Spleen (tissue), 11 donors: Measurements from ENCODE around the gene SYCP2L. TPM values are rescaled to one million over a fixed set of nuclear protein-coding genes. Genes with fewer than 3 reads are reported as not detected.

ENCODE experiments used
- DNase-seq: peaks from one replicate; pipeline ENCODE4 v3.0.0-alpha.2; 2020
- H3K27ac ChIP-seq, 8 donors: fragments of 200-600 bp; sonication (generic) in 7 of 8; 1 replicate in 4 of 8; 2 replicates in 4 of 8; pipeline versions ENCODE4 v1.5.0 to v1.8.0; 2016 to 2021; ENCODE audit warnings: inconsistent platforms in 4 of 8, mild to moderate bottlenecking in 4 of 8, moderate library complexity in 1 of 8
- H3K27me3 ChIP-seq, 7 donors: fragments of 200-600 bp; sonication (generic) in 6 of 7; replicated peaks in 1 of 7; 1 replicate in 4 of 7; 2 replicates in 3 of 7; pipeline versions ENCODE4 v1.5.0 to v1.8.0; 2016 to 2021; ENCODE audit warnings: inconsistent platforms in 3 of 7, mild to moderate bottlenecking in 1 of 7
- H3K36me3 ChIP-seq, 6 donors: fragments of 200-600 bp; sonication (generic) in 5 of 6; 1 replicate in 4 of 6; 2 replicates in 2 of 6; pipeline versions ENCODE4 v1.5.0 to v1.8.0; 2016 to 2021; ENCODE audit warnings: inconsistent platforms in 2 of 6
- H3K4me1 ChIP-seq, 6 donors: fragments of 200-600 bp; sonication (generic) in 5 of 6; 1 replicate in 3 of 6; 2 replicates in 3 of 6; pipeline versions ENCODE4 v1.5.0 to v1.8.0; 2016 to 2021; ENCODE audit warnings: inconsistent platforms in 3 of 6
- H3K4me3 ChIP-seq, 8 donors: fragments of 200-600 bp; sonication (generic) in 7 of 8; 1 replicate in 4 of 8; 2 replicates in 4 of 8; pipeline versions ENCODE4 v1.5.0 to v1.8.0; 2016 to 2021; ENCODE audit warnings: inconsistent platforms in 4 of 8, mild to moderate bottlenecking in 4 of 8, moderate library complexity in 2 of 8
- H3K9me3 ChIP-seq, 8 donors: fragments of 200-600 bp; sonication (generic) in 7 of 8; 1 replicate in 4 of 8; 2 replicates in 4 of 8; pipeline versions ENCODE4 v1.5.0 to v1.8.0; 2016 to 2021; ENCODE audit warnings: inconsistent platforms in 4 of 8
- POLR2A ChIP-seq, 3 donors: fragments of 450-650 bp; IDR thresholded peaks; one replicate each; pipeline ENCODE4 v1.5.1; 2017; ENCODE audit warnings: antibody characterized with exemption in 3 of 3, mild to moderate bottlenecking in 1 of 3
- POLR2AphosphoS5 ChIP-seq, 3 donors: sonication (generic); formaldehyde crosslinking; IDR thresholded peaks; one replicate each; pipeline ENCODE4 v1.5.1; 2017; ENCODE audit warnings: antibody characterized with exemption in 3 of 3
- WGBS, 5 donors: extraction: QIAGEN DNeasy Blood & Tissue Kit in 3 of 5; methylation state at CpG; one replicate each; pipeline versions ENCODE4 v1.1.5 to v1.1.7; 2013 to 2018; 5-methylcytosine and 5-hydroxymethylcytosine counted together
- intact Hi-C: fragments of 100-400 bp; cut with DNase I; formaldehyde crosslinking; loops from one replicate; pipeline ENCODE4 v1.15.0; 2023; ENCODE audit warnings: low total_unique reads
- polyA plus RNA-seq, 3 donors: library from polyadenylated mRNA; stranded (reverse); fragments of 200-250 nt; gene quantifications; one replicate each; pipeline ENCODE4 v1.2.1, GENCODE V29; 2013
- total RNA-seq, 7 donors: library from RNA; depleted of rRNA in 3 of 7; stranded (reverse); fragments of >200 nt in 3 of 7; fragmentation: NEBNext Ultra II Directional in 4 of 7; extraction: Animal tissue kit (Norgen Biotek cat#: 25700) in 4 of 7; gene quantifications; one replicate each; pipeline versions ENCODE4 v1.1.0 to v1.2.1, GENCODE V29; 2016 to 2021
- TF ChIP-seq, protein P1 (sequence below), 11 experiments: fragments of 200-600 bp in 7 of 11; fragments of 450-650 bp in 4 of 11; sonication (generic) in 4 of 11; IDR thresholded peaks in 8 of 11; conservative IDR thresholded peaks in 3 of 11; 1 replicate in 7 of 11; 2 replicates in 4 of 11; pipeline versions ENCODE4 v1.4.0 to v1.8.0; 2016 to 2021; ENCODE audit warnings: antibody characterized with exemption in 11 of 11, inconsistent platforms in 4 of 11, mild to moderate bottlenecking in 1 of 11
- donor health status: healthy with polysubstance abuse.
- donor health status: DM: no; HTN: no; CAD: no; lungs with moderate emphysema.
- donor health status: DM: no; HTN: no; CAD: no.
- donor health status: Bipolar disorder and iron deficiency.
- donor health status: healthy.
- donor health status: DM: no; HTN: no; CAD: no.
- donor health status: DM: yes; HTN: yes; CAD: no.

SYCP2L gene
- total and polyA plus RNA-seq, 10 donors, result 0.06 to 0.83 (median 0.22) TPM; not detected in 2

DNA sequence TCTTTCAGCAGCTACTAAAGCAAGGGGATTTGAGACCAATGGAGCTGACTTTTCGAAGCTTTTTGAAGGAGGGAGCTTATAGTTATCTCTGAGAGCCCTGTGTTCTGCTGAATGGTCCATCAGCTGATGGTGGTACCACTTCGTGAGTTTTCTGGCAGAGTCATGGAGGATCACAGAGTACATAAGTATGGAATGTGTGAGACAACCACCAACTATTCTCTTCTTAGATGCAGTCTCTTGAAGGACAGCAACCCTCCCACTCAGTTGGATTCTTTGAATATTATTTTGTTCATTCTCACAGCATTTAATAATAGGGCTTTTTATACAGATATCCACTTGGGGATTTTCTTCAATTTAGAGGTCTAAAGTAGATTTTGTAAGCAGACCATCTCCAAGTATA, 81.9 kb downstream of the SYCP2L start:
- Histone ChIP-seq H3K9me3 (peaks cover 0 to 29% (median 20%) of the 10 kb centered on the region in 8 donors), H3K4me1 (no peaks in the 10 kb centered on the region), H3K36me3 (no peaks in the 10 kb centered on the region), H3K4me3 (no peak overlapping the region), H3K27ac (no peak overlapping the region), H3K27me3 (no peaks in the 10 kb centered on the region)
- DNase-seq, result no peak
- TF ChIP-seq POLR2A (IDR thresholded peaks at IDR 0.05) (no peak), POLR2AphosphoS5 (IDR thresholded peaks at IDR 0.05) (no peak)
- TF ChIP-seq, protein P1, sequence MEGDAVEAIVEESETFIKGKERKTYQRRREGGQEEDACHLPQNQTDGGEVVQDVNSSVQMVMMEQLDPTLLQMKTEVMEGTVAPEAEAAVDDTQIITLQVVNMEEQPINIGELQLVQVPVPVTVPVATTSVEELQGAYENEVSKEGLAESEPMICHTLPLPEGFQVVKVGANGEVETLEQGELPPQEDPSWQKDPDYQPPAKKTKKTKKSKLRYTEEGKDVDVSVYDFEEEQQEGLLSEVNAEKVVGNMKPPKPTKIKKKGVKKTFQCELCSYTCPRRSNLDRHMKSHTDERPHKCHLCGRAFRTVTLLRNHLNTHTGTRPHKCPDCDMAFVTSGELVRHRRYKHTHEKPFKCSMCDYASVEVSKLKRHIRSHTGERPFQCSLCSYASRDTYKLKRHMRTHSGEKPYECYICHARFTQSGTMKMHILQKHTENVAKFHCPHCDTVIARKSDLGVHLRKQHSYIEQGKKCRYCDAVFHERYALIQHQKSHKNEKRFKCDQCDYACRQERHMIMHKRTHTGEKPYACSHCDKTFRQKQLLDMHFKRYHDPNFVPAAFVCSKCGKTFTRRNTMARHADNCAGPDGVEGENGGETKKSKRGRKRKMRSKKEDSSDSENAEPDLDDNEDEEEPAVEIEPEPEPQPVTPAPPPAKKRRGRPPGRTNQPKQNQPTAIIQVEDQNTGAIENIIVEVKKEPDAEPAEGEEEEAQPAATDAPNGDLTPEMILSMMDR (IDR thresholded peaks at IDR 0.05 in 8 of 11, conservative IDR thresholded peaks at IDR 0.05 in 3 of 11), result no peak
- 69 to 88% (median 74%) methylated on average over 2 of the region's 2 CpGs for WGBS, 5 donors
- intact Hi-C loops, result no loop called here

DNA sequence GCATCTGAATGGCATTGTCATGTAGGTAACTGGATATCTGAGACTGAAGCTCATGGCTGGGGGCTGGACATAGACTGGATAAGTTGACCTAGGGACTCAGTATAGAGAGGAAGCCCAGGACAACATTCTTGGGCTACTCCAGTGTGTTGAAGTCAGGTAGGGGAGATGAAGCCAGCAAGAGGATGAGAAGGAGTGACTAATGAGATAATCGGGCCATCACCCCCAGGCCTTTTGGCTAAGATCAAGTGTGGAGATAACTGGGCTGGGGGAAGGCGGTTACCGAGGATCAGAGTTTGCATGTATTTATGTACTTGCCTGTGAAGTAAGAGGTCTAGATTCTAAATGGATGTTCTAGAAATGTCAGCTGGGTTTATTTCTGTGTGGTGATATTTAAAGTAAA, 83.9 kb downstream of the SYCP2L start:
- intact Hi-C loops, result no loop called here
- no peak for TF ChIP-seq POLR2A (IDR thresholded peaks at IDR 0.05)
- no peak overlapping the region for H3K27ac ChIP-seq
- no peak for DNase-seq
- no peaks in the 10 kb centered on the region for H3K4me1 ChIP-seq
- no peaks in the 10 kb centered on the region for H3K36me3 ChIP-seq
- H3K4me3 ChIP-seq, result no peak overlapping the region
- H3K27me3 ChIP-seq, result no peaks in the 10 kb centered on the region
- WGBS, 5 donors, result 87 to 95% (median 92%) methylated on average over 3 of the region's 3 CpGs
- H3K9me3 ChIP-seq, result peaks cover 0 to 23% (median 18%) of the 10 kb centered on the region in 8 donors

DNA sequence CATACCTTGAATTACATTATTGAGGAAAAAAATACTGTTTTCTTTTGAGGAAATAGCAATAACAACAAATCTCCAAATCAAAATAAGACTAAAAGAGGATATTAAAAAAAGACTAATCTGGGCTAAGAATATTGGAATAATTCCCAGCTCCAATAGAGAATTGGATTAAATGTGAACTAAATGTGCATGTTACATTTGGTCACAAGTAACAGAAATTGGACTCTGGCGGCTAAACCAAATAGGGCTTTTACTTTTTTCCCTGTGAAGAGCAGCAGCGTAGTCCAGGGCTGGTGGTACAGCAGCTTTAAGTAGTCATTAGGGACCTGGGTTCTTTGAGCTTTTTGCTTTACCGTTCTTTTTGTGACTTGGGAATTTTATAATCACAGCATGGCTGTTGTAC, 85.3 kb downstream of the SYCP2L start:
- no peaks in the 10 kb centered on the region for H3K36me3 ChIP-seq
- H3K4me3 ChIP-seq, result no peak overlapping the region
- 87 to 96% (median 90%) methylated on average over 3 of the region's 3 CpGs for WGBS, 5 donors
- peaks cover 0 to 9% (median 3%) of the 10 kb centered on the region in 8 donors for H3K9me3 ChIP-seq
- no peak overlapping the region for H3K27ac ChIP-seq
- DNase-seq, result no peak
- intact Hi-C loops, result no loop called here
- TF ChIP-seq POLR2AphosphoS5 (IDR thresholded peaks at IDR 0.05) (no peak), POLR2A (IDR thresholded peaks at IDR 0.05) (no peak)
- TF ChIP-seq, protein P1 (IDR thresholded peaks at IDR 0.05 in 8 of 11, conservative IDR thresholded peaks at IDR 0.05 in 3 of 11), result no peak
- no peaks in the 10 kb centered on the region for H3K27me3 ChIP-seq
- no peaks in the 10 kb centered on the region for H3K4me1 ChIP-seq

DNA sequence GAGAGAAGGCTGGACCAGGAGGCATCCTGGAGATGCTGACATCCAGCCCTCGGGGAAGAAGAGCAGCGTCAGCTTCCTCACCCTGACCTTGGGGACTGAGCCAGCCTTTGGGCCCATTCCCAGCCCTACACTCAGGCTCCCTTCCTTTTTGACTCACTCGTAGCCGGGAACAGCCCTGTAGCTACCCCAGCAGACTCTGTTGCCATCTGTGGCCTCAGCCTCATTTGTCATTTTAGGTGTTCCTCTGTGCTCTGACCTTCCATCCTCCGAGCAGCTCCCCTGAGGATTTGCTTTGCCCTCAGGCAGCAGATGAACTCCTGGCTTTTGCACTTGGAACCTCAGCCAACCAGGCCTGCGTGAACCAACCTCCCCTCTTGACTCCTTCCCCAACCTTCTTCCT, 89.7 kb downstream of the SYCP2L start:
- H3K27me3 ChIP-seq, result no peaks in the 10 kb centered on the region
- H3K4me3 ChIP-seq, result no peak overlapping the region
- TF ChIP-seq, protein P1 (IDR thresholded peaks at IDR 0.05 in 8 of 11, conservative IDR thresholded peaks at IDR 0.05 in 3 of 11), result no peak
- no peak for TF ChIP-seq POLR2AphosphoS5 (IDR thresholded peaks at IDR 0.05)
- no peak for TF ChIP-seq POLR2A (IDR thresholded peaks at IDR 0.05)
- intact Hi-C loops, result no loop called here
- no peak overlapping the region for H3K27ac ChIP-seq
- no peaks in the 10 kb centered on the region for H3K4me1 ChIP-seq
- peaks cover 0 to 3% (median 0%) of the 10 kb centered on the region in 8 donors for H3K9me3 ChIP-seq
- WGBS, 5 donors, result 62 to 76% (median 66%) methylated on average over 6 of the region's 6 CpGs
- no peaks in the 10 kb centered on the region for H3K36me3 ChIP-seq
- DNase-seq, result no peak
